GM12892 (cell line): ENCODE results near the gene NRXN3.

Experiments
- POLR2A ChIP-seq: IDR thresholded peaks from 2 replicates; pipeline ENCODE4 v1.6.1; 2011; ENCODE audit warnings: low read depth, low read length, control low read depth
- POLR2AphosphoS5 ChIP-seq: IDR thresholded peaks from 2 replicates; pipeline ENCODE4 v1.6.1; 2011; ENCODE audit warnings: low read depth, low read length, control low read depth
- TAF1 ChIP-seq: IDR thresholded peaks from 2 replicates; pipeline ENCODE4 v1.6.1; 2011; ENCODE audit warnings: low read depth, mild to moderate bottlenecking, control low read depth, low read length, borderline replicate concordance

GRCh38 chr14:79037593-79037992 lies 867.4 kb downstream of the NRXN3 start:
- TF ChIP-seq TAF1 (no peak), POLR2A (no peak), POLR2AphosphoS5 (no peak)
